Epidermal melanocyte (primary cell): Measurements from ENCODE around the gene MUSK.

ENCODE experiments used
- DNase-seq: peaks from one replicate; pipeline ENCODE4 v3.0.0; 2011; ENCODE audit warnings: low spot score; ENCODE audit not compliant: insufficient read length

Gene MUSK

GRCh38 chr9:110850401-110851135, 182.0 kb downstream of the MUSK start:
- DNase-seq: no peak
